Stimulated activated CD8-positive, alpha-beta memory T cell treated with anti-CD3 and anti-CD28 coated beads, Interleukin-4, amount 100 ng/mL, for 1 hour (primary cell): ENCODE results near the gene HOXA10.

Experiments used
- DNase-seq, 2 donors: peaks; one replicate each; pipeline ENCODE4 v3.0.0-alpha.2; 2020; ENCODE audit warnings: low read depth in 2 of 2, low spot score in 1 of 2

The HOXA10 gene

GRCh38 chr7:27168265-27168947 lies 5.7 kb downstream of the HOXA10 start:
- DNase-seq = no peak

- no peak for DNase-seq
Observed at GRCh38 chr7:27167916-27168264, 6.2 kb downstream of the HOXA10 start.

GRCh38 chr7:27166531-27167505 lies 7.3 kb downstream of the HOXA10 start:
- no peak for DNase-seq

GRCh38 chr7:27165996-27166530 lies 8.1 kb downstream of the HOXA10 start:
- DNase-seq = no peak

GRCh38 chr7:27165089-27165995 lies 8.8 kb downstream of the HOXA10 start, which contains the start of gene HOXA9:
Gene HOXA9 (minus strand): TSS chr7:27165537. CDS start chr7:27165457, 80 bp downstream.
- DNase-seq = no peak

GRCh38 chr7:27164367-27165088 lies 9.6 kb downstream of the HOXA10 start:
- DNase-seq = no peak

GRCh38 chr7:27164045-27164366 lies 10.1 kb downstream of the HOXA10 start:
- DNase-seq = no peak

- no peak for DNase-seq
Observed at GRCh38 chr7:27163288-27164044, 10.7 kb downstream of the HOXA10 start.

GRCh38 chr7:27162561-27163287 lies 11.4 kb downstream of the HOXA10 start:
- DNase-seq = no peak

GRCh38 chr7:27161721-27162560 lies 12.2 kb downstream of the HOXA10 start:
- no peak for DNase-seq

GRCh38 chr7:27161214-27161720 lies 12.9 kb downstream of the HOXA10 start:
- no peak for DNase-seq

GRCh38 chr7:27160546-27161213 lies 13.4 kb downstream of the HOXA10 start:
- DNase-seq = peak; percentile 77 to 80

GRCh38 chr7:27160145-27160545 lies 14.0 kb downstream of the HOXA10 start:
- no peak for DNase-seq

- no peak for DNase-seq
Observed at GRCh38 chr7:27159266-27160144, 14.6 kb downstream of the HOXA10 start.

GRCh38 chr7:27158436-27159265 lies 15.5 kb downstream of the HOXA10 start:
- no peak for DNase-seq
